OCI-M2 (cell line): Measurements from ENCODE around the gene CLIC4.
"Not testable (repeated sequence)": the region's sequence is repeated elsewhere in the genome, so short reads cannot be mapped to it uniquely, and the experiment has no call there.

Source experiments
- DNase-seq: peaks from one replicate; lab custom pipeline; 2025; ENCODE audit not compliant: unreplicated experiment; lab: John Stamatoyannopoulos, UW

The CLIC4 gene

GRCh38 chr1:24803987-24804530 is 58.8 kb downstream of the CLIC4 start:
- no peak for DNase-seq

GRCh38 chr1:24805534-24806301 is 60.5 kb downstream of the CLIC4 start:
- DNase-seq = no peak

GRCh38 chr1:24806588-24806987 is 61.3 kb downstream of the CLIC4 start:
- DNase-seq = no peak

DNA sequence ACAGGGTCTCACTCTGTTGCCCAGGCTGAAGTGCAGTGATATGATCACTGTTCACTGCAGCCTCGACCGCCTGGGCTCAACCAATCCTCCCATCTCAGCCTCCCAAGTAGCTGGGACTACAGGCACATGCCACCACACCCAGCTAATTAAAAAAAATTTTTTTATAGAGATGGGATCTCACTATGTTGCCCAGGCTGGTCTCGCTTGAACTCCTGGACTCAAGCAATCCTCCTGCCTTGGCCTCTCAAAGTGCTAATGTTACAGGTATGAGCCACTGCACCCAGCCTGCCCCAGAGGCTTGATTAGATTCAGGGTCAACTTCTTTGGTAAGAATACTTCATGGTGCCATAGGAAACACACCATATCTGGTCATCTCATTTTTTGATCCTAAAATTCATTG is 66.2 kb downstream of the CLIC4 start:
- not testable (repeated sequence) for DNase-seq

- DNase-seq = not testable (repeated sequence)
These were observed 75.0 kb downstream of the CLIC4 start for GRCh38 chr1:24820221-24820620.

- no peak for DNase-seq
These were observed 77.6 kb downstream of the CLIC4 start for GRCh38 chr1:24822887-24823286.

DNA sequence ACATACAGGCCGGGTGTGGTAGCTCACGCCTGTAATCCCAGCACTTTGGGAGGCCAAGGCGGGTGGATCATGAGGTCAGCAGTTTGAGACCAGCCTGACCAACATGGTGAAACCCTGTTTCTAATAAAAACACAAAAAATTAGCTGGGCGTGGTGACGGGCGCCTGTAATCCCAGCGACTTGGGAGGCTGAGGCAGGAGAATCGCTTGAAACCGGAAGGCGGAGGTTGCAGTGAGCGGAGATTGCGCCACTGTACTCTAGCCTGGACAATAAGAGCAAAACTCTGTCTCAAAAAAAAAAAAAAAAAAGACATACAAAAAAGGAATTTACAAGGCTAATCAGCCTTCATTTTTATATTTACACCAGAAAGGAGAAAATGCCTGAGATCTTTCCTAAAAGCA is 78.2 kb downstream of the CLIC4 start:
- not testable (repeated sequence) for DNase-seq

DNA sequence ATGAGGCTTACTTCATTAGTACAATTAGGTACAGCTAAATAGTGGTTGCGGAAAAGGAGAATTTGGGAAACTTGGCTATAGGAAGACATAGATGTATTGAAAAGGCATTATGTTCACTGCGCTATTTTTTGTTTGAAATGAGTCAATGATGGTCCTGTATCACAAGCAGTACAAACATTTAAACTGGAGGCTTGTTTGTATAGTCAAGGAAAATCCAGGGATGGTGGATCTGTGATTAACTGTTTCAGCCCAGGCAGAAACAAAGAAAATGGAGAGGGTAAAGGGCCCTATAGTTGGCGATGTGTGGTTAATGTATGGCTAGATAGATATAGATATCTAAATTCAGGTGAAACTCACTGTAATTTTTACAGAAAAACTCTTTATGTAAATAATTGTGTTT is 79.9 kb downstream of the CLIC4 start:
- no peak for DNase-seq

GRCh38 chr1:24826510-24826909 is 81.3 kb downstream of the CLIC4 start:
- DNase-seq = no peak

- no peak for DNase-seq
These were observed 82.3 kb downstream of the CLIC4 start for GRCh38 chr1:24827379-24828135.

- DNase-seq = no peak
These were observed 83.1 kb downstream of the CLIC4 start for GRCh38 chr1:24828183-24828886.

DNA sequence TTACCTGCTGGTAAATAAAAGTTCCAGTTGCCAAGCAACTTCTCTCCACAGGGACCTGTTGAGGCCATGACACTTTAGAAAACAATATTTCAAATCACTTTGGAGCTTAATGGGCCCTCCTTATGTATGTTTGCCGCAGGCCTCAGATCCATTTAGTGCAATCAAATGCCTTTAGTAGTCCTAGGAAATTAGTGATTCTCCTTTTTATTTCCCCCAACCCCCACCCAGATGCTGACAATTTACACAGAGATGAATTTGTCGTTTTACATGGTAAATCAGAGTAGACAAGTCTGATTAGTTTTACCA is 83.6 kb downstream of the CLIC4 start:
- DNase-seq = no peak

GRCh38 chr1:24830680-24831272 is 85.5 kb downstream of the CLIC4 start:
- no peak for DNase-seq

DNA sequence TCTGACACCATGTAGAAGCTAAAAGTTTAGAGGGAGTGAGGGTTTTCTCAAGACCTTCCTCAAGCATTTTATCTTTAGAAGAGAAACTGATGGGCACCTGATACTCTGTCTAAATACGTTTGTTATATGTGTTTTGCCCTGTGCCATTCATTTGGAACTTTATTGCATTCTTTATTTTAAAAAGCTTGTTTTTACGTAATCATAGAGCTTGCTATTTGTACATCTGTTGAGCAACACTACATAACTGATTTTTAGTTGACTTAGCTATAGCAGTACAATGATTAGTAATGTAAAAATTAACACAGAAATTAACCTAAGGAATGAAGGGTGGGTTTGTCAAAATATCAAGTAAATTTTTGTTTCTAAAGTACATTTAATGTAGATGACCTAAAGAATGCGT is 96.3 kb downstream of the CLIC4 start:
- DNase-seq = no peak

GRCh38 chr1:24846671-24847070 is 101.4 kb downstream of the CLIC4 start:
- no peak for DNase-seq

- peak; percentile 32 for DNase-seq
These were observed 103.0 kb downstream of the CLIC4 start for GRCh38 chr1:24847995-24848881.

DNA sequence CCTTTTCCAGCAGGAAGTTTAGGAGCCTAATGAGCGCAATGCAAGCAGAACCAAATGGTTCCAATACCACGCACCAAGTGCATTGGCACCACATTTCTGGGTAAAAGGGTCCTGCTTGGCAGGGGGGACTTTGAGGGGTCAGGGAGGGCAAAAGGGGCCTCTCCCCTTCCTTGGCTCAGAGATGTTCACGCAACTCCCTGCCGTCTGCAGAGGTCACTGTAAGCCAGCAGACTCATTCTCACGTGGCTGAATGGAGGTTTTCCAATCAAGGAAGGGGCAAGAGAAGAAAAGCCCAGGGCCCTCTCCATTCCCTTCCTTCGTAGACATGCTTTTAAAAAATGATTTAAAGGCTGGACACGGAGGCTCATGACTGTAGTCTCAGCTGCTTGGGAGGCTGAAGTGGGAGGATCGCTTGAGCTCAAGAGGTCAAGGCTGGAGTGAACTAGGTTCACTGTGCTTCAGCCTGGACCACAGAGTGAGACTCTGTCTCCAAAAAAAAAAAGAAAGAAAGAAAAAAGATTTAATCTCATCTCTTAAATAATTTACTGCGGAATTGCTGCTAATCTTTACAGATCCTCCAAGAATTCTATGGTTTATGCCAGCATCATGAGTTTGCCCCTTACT is 104.5 kb downstream of the CLIC4 start:
- no peak for DNase-seq

DNA sequence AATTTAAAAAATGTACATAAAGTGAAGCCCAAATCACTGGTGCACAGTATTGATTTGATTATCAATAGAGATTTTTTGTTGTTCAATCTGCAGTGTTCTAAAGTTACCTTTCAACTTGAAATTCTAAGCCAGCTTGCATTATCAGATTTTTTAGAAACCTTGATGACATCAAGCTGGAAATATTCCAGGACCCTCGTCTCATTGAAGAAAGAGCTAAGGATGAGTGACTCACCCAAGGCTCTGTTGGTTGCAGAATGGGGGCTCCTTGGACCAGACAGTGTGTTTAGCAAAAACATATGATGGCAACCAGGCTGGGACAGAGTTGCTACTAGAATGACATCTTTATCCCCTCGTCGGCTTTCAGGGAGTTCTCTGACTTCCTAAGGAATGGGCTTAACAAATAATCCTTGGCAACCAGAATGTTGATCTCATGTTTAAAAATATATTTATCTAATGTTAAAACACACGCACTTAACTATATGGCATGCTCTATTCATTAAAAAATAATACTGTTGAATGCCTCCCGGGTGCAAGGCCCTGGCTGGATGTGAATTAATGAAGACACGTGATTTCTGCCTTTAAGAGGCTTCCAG is 105.2 kb downstream of the CLIC4 start:
- no peak for DNase-seq

DNA sequence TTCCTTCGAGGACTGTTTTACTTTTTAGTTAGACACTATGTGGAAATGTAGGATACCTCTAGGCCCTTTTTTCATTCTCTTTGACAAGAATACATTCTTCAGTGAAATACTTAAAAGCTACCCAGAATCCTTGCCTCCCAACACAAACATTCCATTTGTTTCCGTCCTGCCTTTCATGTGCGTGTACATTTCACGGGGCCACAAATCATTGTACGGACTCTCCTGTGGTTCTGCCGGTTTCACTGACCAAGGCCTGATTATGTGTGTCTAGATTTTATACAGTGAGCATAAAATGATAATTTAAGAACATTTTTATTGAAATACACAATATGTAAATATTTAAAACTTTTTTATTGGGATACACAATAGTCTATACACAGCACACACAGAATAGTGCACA is 108.4 kb downstream of the CLIC4 start:
- DNase-seq = no peak

GRCh38 chr1:24855474-24855873 is 110.2 kb downstream of the CLIC4 start:
- DNase-seq = no peak
